Measurements from ENCODE around the gene NEB. TPM values are rescaled to one million over a fixed set of nuclear protein-coding genes. Genes with fewer than 3 reads are reported as not detected.

NEB gene
- polyA plus RNA-seq, 4 donors, result 0.36 to 16.1 (median 1.2) TPM

- H3K36me3 ChIP-seq (ENCODE audit: control insufficient read depth in 3 of 3, insufficient read depth in 2 of 3, low read depth in 1 of 3, low read length in 3 of 3), result peaks cover 2 to 11% (median 3%) of the 10 kb centered on the region in 3 donors
- WGBS, 3 donors, result 79 to 88% (median 86%) methylated on average over 1 of the region's 1 CpG
- no peaks in the 10 kb centered on the region for H3K9me3 ChIP-seq (ENCODE audit: control insufficient read depth in 2 of 2, insufficient read depth in 1 of 2, low read depth in 1 of 2, low read length in 1 of 2)
- no peak overlapping the region for H3K27ac ChIP-seq (ENCODE audit: low read depth in 1 of 3, low read length in 2 of 3)
- no peaks in the 10 kb centered on the region for H3K27me3 ChIP-seq (ENCODE audit: control insufficient read depth in 3 of 3, insufficient read depth in 3 of 3, low read length in 3 of 3)
- no peak for FAIRE-seq
- H3K4me1 ChIP-seq (ENCODE audit: control insufficient read depth in 3 of 3, insufficient read depth in 2 of 3, low read depth in 1 of 3, low read length in 2 of 3), result no peaks in the 10 kb centered on the region
- no peak overlapping the region for H3K4me3 ChIP-seq (ENCODE audit: low read depth in 1 of 3, low read length in 3 of 3)
- no peak for DNase-seq
Observed at GRCh38 chr2:151486053-151486452, 248.2 kb downstream of the NEB start.

GRCh38 chr2:151484100-151484499 lies 250.2 kb downstream of the NEB start:
- H3K36me3 ChIP-seq (ENCODE audit: control insufficient read depth in 3 of 3, insufficient read depth in 2 of 3, low read depth in 1 of 3, low read length in 3 of 3), result peaks cover 2 to 8% (median 3%) of the 10 kb centered on the region in 3 donors
- WGBS, 3 donors, result 77 to 92% (median 82%) methylated on average over 4 of the region's 4 CpGs
- FAIRE-seq, result no peak
- H3K9me3 ChIP-seq (ENCODE audit: control insufficient read depth in 2 of 2, insufficient read depth in 1 of 2, low read depth in 1 of 2, low read length in 1 of 2), result no peaks in the 10 kb centered on the region
- no peaks in the 10 kb centered on the region for H3K4me1 ChIP-seq (ENCODE audit: control insufficient read depth in 3 of 3, insufficient read depth in 2 of 3, low read depth in 1 of 3, low read length in 2 of 3)
- H3K27ac ChIP-seq (ENCODE audit: low read depth in 1 of 3, low read length in 2 of 3), result no peak overlapping the region
- no peak for DNase-seq
- no peak overlapping the region for H3K4me3 ChIP-seq (ENCODE audit: low read depth in 1 of 3, low read length in 3 of 3)
- no peaks in the 10 kb centered on the region for H3K27me3 ChIP-seq (ENCODE audit: control insufficient read depth in 3 of 3, insufficient read depth in 3 of 3, low read length in 3 of 3)

GRCh38 chr2:151483546-151483945 lies 250.7 kb downstream of the NEB start:
- Histone ChIP-seq H3K9me3 (ENCODE audit: control insufficient read depth in 2 of 2, insufficient read depth in 1 of 2, low read depth in 1 of 2, low read length in 1 of 2) (no peaks in the 10 kb centered on the region), H3K4me3 (ENCODE audit: low read depth in 1 of 3, low read length in 3 of 3) (no peak overlapping the region), H3K27ac (ENCODE audit: low read depth in 1 of 3, low read length in 2 of 3) (no peak overlapping the region), H3K27me3 (ENCODE audit: control insufficient read depth in 3 of 3, insufficient read depth in 3 of 3, low read length in 3 of 3) (no peaks in the 10 kb centered on the region), H3K4me1 (ENCODE audit: control insufficient read depth in 3 of 3, insufficient read depth in 2 of 3, low read depth in 1 of 3, low read length in 2 of 3) (no peaks in the 10 kb centered on the region), H3K36me3 (ENCODE audit: control insufficient read depth in 3 of 3, insufficient read depth in 2 of 3, low read depth in 1 of 3, low read length in 3 of 3) (peaks cover 2 to 8% (median 3%) of the 10 kb centered on the region in 3 donors)
- no peak for DNase-seq
- no peak for FAIRE-seq
- WGBS, 3 donors, result 94 to 96% (median 96%) methylated on average over 6 of the region's 6 CpGs

GRCh38 chr2:151482171-151482725 lies 252.0 kb downstream of the NEB start:
- FAIRE-seq (no peak), DNase-seq (no peak)
- Histone ChIP-seq H3K36me3 (ENCODE audit: control insufficient read depth in 3 of 3, insufficient read depth in 2 of 3, low read depth in 1 of 3, low read length in 3 of 3) (peaks cover 2 to 17% (median 3%) of the 10 kb centered on the region in 3 donors), H3K4me1 (ENCODE audit: control insufficient read depth in 3 of 3, insufficient read depth in 2 of 3, low read depth in 1 of 3, low read length in 2 of 3) (no peaks in the 10 kb centered on the region), H3K4me3 (ENCODE audit: low read depth in 1 of 3, low read length in 3 of 3) (no peak overlapping the region), H3K27ac (ENCODE audit: low read depth in 1 of 3, low read length in 2 of 3) (no peak overlapping the region), H3K27me3 (ENCODE audit: control insufficient read depth in 3 of 3, insufficient read depth in 3 of 3, low read length in 3 of 3) (no peaks in the 10 kb centered on the region), H3K9me3 (ENCODE audit: control insufficient read depth in 2 of 2, insufficient read depth in 1 of 2, low read depth in 1 of 2, low read length in 1 of 2) (no peaks in the 10 kb centered on the region)
- WGBS, 3 donors, result 90 to 95% (median 92%) methylated on average over 4 of the region's 4 CpGs

- Histone ChIP-seq H3K36me3 (ENCODE audit: control insufficient read depth in 3 of 3, insufficient read depth in 2 of 3, low read depth in 1 of 3, low read length in 3 of 3) (peaks cover 2 to 18% (median 3%) of the 10 kb centered on the region in 3 donors), H3K4me1 (ENCODE audit: control insufficient read depth in 3 of 3, insufficient read depth in 2 of 3, low read depth in 1 of 3, low read length in 2 of 3) (no peaks in the 10 kb centered on the region), H3K27me3 (ENCODE audit: control insufficient read depth in 3 of 3, insufficient read depth in 3 of 3, low read length in 3 of 3) (no peaks in the 10 kb centered on the region), H3K9me3 (ENCODE audit: control insufficient read depth in 2 of 2, insufficient read depth in 1 of 2, low read depth in 1 of 2, low read length in 1 of 2) (no peaks in the 10 kb centered on the region), H3K27ac (ENCODE audit: low read depth in 1 of 3, low read length in 2 of 3) (no peak overlapping the region), H3K4me3 (ENCODE audit: low read depth in 1 of 3, low read length in 3 of 3) (no peak overlapping the region)
- DNase-seq (no peak), FAIRE-seq (no peak)
- WGBS, 3 donors, result 82 to 96% (median 83%) methylated on average over 5 of the region's 5 CpGs
Observed at GRCh38 chr2:151481744-151482143, 252.5 kb downstream of the NEB start.

- 96 to 99% (median 97%) methylated on average over 4 of the region's 4 CpGs for WGBS, 3 donors
- H3K4me3 ChIP-seq (ENCODE audit: low read depth in 1 of 3, low read length in 3 of 3), result no peak overlapping the region
- H3K27me3 ChIP-seq (ENCODE audit: control insufficient read depth in 3 of 3, insufficient read depth in 3 of 3, low read length in 3 of 3), result no peaks in the 10 kb centered on the region
- H3K4me1 ChIP-seq (ENCODE audit: control insufficient read depth in 3 of 3, insufficient read depth in 2 of 3, low read depth in 1 of 3, low read length in 2 of 3), result no peaks in the 10 kb centered on the region
- DNase-seq (no peak), FAIRE-seq (no peak)
- peaks cover 0 to 18% (median under 1%) of the 10 kb centered on the region in 3 donors for H3K36me3 ChIP-seq (ENCODE audit: control insufficient read depth in 3 of 3, insufficient read depth in 2 of 3, low read depth in 1 of 3, low read length in 3 of 3)
- H3K27ac ChIP-seq (ENCODE audit: low read depth in 1 of 3, low read length in 2 of 3), result no peak overlapping the region
- H3K9me3 ChIP-seq (ENCODE audit: control insufficient read depth in 2 of 2, insufficient read depth in 1 of 2, low read depth in 1 of 2, low read length in 1 of 2), result no peaks in the 10 kb centered on the region
Observed at GRCh38 chr2:151478011-151478410, 256.3 kb downstream of the NEB start.

GRCh38 chr2:151476287-151476686 lies 258.0 kb downstream of the NEB start:
- no peak for FAIRE-seq
- WGBS, 3 donors, result 91 to 97% (median 94%) methylated on average over 1 of the region's 1 CpG
- Histone ChIP-seq H3K4me1 (ENCODE audit: control insufficient read depth in 3 of 3, insufficient read depth in 2 of 3, low read depth in 1 of 3, low read length in 2 of 3) (no peaks in the 10 kb centered on the region), H3K36me3 (ENCODE audit: control insufficient read depth in 3 of 3, insufficient read depth in 2 of 3, low read depth in 1 of 3, low read length in 3 of 3) (peaks cover 0 to 18% (median 0%) of the 10 kb centered on the region in 3 donors), H3K27me3 (ENCODE audit: control insufficient read depth in 3 of 3, insufficient read depth in 3 of 3, low read length in 3 of 3) (no peaks in the 10 kb centered on the region), H3K9me3 (ENCODE audit: control insufficient read depth in 2 of 2, insufficient read depth in 1 of 2, low read depth in 1 of 2, low read length in 1 of 2) (no peaks in the 10 kb centered on the region), H3K27ac (ENCODE audit: low read depth in 1 of 3, low read length in 2 of 3) (no peak overlapping the region), H3K4me3 (ENCODE audit: low read depth in 1 of 3, low read length in 3 of 3) (no peak overlapping the region)
- DNase-seq, result no peak

- no peaks in the 10 kb centered on the region for H3K27me3 ChIP-seq (ENCODE audit: control insufficient read depth in 3 of 3, insufficient read depth in 3 of 3, low read length in 3 of 3)
- DNase-seq (no peak), FAIRE-seq (peak; percentile 15)
- no peak overlapping the region for H3K27ac ChIP-seq (ENCODE audit: low read depth in 1 of 3, low read length in 2 of 3)
- peaks cover 2 to 18% (median 3%) of the 10 kb centered on the region in 3 donors for H3K36me3 ChIP-seq (ENCODE audit: control insufficient read depth in 3 of 3, insufficient read depth in 2 of 3, low read depth in 1 of 3, low read length in 3 of 3)
- H3K4me3 ChIP-seq (ENCODE audit: low read depth in 1 of 3, low read length in 3 of 3), result no peak overlapping the region
- H3K9me3 ChIP-seq (ENCODE audit: control insufficient read depth in 2 of 2, insufficient read depth in 1 of 2, low read depth in 1 of 2, low read length in 1 of 2), result no peaks in the 10 kb centered on the region
- WGBS, 3 donors, result 66 to 86% (median 83%) methylated on average over 2 of the region's 2 CpGs
- H3K4me1 ChIP-seq (ENCODE audit: control insufficient read depth in 3 of 3, insufficient read depth in 2 of 3, low read depth in 1 of 3, low read length in 2 of 3), result no peaks in the 10 kb centered on the region
Observed at GRCh38 chr2:151475071-151475470, 259.2 kb downstream of the NEB start.

GRCh38 chr2:151472966-151473365 lies 261.3 kb downstream of the NEB start:
- FAIRE-seq, result no peak
- Histone ChIP-seq H3K9me3 (ENCODE audit: control insufficient read depth in 2 of 2, insufficient read depth in 1 of 2, low read depth in 1 of 2, low read length in 1 of 2) (no peaks in the 10 kb centered on the region), H3K4me3 (ENCODE audit: low read depth in 1 of 3, low read length in 3 of 3) (no peak overlapping the region), H3K36me3 (ENCODE audit: control insufficient read depth in 3 of 3, insufficient read depth in 2 of 3, low read depth in 1 of 3, low read length in 3 of 3) (peaks cover 3 to 15% (median 9%) of the 10 kb centered on the region in 3 donors), H3K4me1 (ENCODE audit: control insufficient read depth in 3 of 3, insufficient read depth in 2 of 3, low read depth in 1 of 3, low read length in 2 of 3) (no peaks in the 10 kb centered on the region), H3K27ac (ENCODE audit: low read depth in 1 of 3, low read length in 2 of 3) (no peak overlapping the region), H3K27me3 (ENCODE audit: control insufficient read depth in 3 of 3, insufficient read depth in 3 of 3, low read length in 3 of 3) (no peaks in the 10 kb centered on the region)
- 79 to 92% (median 86%) methylated on average over 3 of the region's 3 CpGs for WGBS, 3 donors
- DNase-seq, result no peak
